PC-3 (cell line): ENCODE data around the gene PLXND1. TPM values are rescaled to one million over a fixed set of nuclear protein-coding genes. Genes with fewer than 3 reads are reported as not detected.

ENCODE experiments used
- ATAC-seq: fragments of 200-7000 bp; cut with Tn5 transposase; 2 replicates; pipeline ENCODE4 v1.9.1; 2020; ENCODE audit warnings: mild to moderate bottlenecking, moderate library complexity
- BruUV-seq: library from RNA; stranded (reverse); fragments of 400-500 nt; replicated peaks from 2 replicates; lab custom pipeline; 2021; lab: Mats Ljungman, UMichigan
- CTCF ChIA-PET: fragments of 300-600 bp; sonication (Branson Sonifier 250); formaldehyde crosslinking; loops from one replicate; lab custom pipeline; 2022; ENCODE audit warnings: antibody characterized with exemption; lab: Charles Lee
- POLR2A ChIA-PET: fragments of 300-600 bp; sonication (Branson Sonifier 250); formaldehyde crosslinking; loops from one replicate; lab custom pipeline; 2022; ENCODE audit warnings: antibody characterized with exemption; ENCODE audit not compliant: unreplicated experiment; lab: Charles Lee
- DNase-seq: peaks from one replicate; pipeline ENCODE4 v3.0.0-alpha.2; 2015
- H2AFZ ChIP-seq: fragments of 300-600 bp; sonication (generic); 2 replicates; pipeline ENCODE4 v1.6.0; 2016; ENCODE audit warnings: antibody characterized with exemption, low read length
- H3F3A ChIP-seq: fragments of 300-600 bp; sonication (generic); one replicate; pipeline ENCODE4 v1.6.0; 2017; ENCODE audit warnings: antibody characterized with exemption, low read length, control low read depth, mild to moderate bottlenecking; ENCODE audit not compliant: unreplicated experiment
- H3K27ac ChIP-seq: fragments of 300-600 bp; sonication (generic); 2 replicates; pipeline ENCODE4 v1.5.1; 2016; ENCODE audit warnings: mild to moderate bottlenecking, low read length
- H3K27me3 ChIP-seq: fragments of 300-600 bp; sonication (generic); 2 replicates; pipeline ENCODE4 v1.6.1; 2016; ENCODE audit warnings: low read length, mixed read lengths
- H3K36me3 ChIP-seq: fragments of 300-600 bp; sonication (generic); 2 replicates; pipeline ENCODE4 v1.6.1; 2016; ENCODE audit warnings: low read depth, mixed run types, low read length, mixed read lengths
- H3K4me1 ChIP-seq: fragments of 300-600 bp; sonication (generic); 2 replicates; pipeline ENCODE4 v1.5.1; 2016; ENCODE audit warnings: low read length; ENCODE audit not compliant: insufficient read depth
- H3K4me2 ChIP-seq: fragments of 300-600 bp; sonication (generic); 2 replicates; pipeline ENCODE4 v1.6.0; 2016; ENCODE audit warnings: low read length
- H3K4me3 ChIP-seq: fragments of 300-600 bp; sonication (generic); 2 replicates; pipeline ENCODE4 v1.5.1; 2016; ENCODE audit warnings: mild to moderate bottlenecking, low read length, mixed read lengths
- H3K79me2 ChIP-seq: fragments of 300-600 bp; sonication (generic); 2 replicates; pipeline ENCODE4 v1.6.1; 2017; ENCODE audit warnings: low read length, mixed read lengths
- H3K9ac ChIP-seq: fragments of 300-600 bp; sonication (generic); 2 replicates; pipeline ENCODE4 v1.6.0; 2016; ENCODE audit warnings: mild to moderate bottlenecking, low read length
- H3K9me2 ChIP-seq: fragments of 300-600 bp; sonication (generic); replicated peaks from 2 replicates; pipeline ENCODE4 v1.6.1; 2016; ENCODE audit warnings: mixed run types, low read length, mixed read lengths
- H3K9me3 ChIP-seq: fragments of 300-600 bp; sonication (generic); 2 replicates; pipeline ENCODE4 v1.6.1; 2016; ENCODE audit warnings: low read length, mixed read lengths
- H4K20me1 ChIP-seq: fragments of 300-600 bp; sonication (generic); 2 replicates; pipeline ENCODE4 v1.6.1; 2016; ENCODE audit warnings: low read length, mixed read lengths
- EZH2 ChIP-seq: fragments of 300-600 bp; sonication (generic); IDR thresholded peaks from one replicate; pipeline ENCODE4 v1.6.1; 2017; ENCODE audit warnings: antibody characterized with exemption, mild to moderate bottlenecking, low read length; ENCODE audit not compliant: unreplicated experiment
- EZH2phosphoT487 ChIP-seq: fragments of 300-600 bp; sonication (generic); IDR thresholded peaks from 2 replicates; pipeline ENCODE4 v1.6.1; 2018; ENCODE audit warnings: mild to moderate bottlenecking, antibody characterized with exemption, low read length, borderline replicate concordance
- intact Hi-C: fragments of 100-400 bp; cut with micrococcal nuclease; formaldehyde crosslinking; loops from 2 replicates; pipeline ENCODE4 v1.9.0; 2023
- total RNA-seq: library from RNA; depleted of rRNA; stranded (reverse); fragments of >200 nt; gene quantifications from 2 replicates; pipeline ENCODE4 v1.2.3, GENCODE V29; 2014
- TF ChIP-seq, protein P1 (sequence below): fragments of 300-600 bp; sonication (generic); conservative IDR thresholded peaks from 2 replicates; pipeline ENCODE4 v1.5.1; 2017; ENCODE audit warnings: antibody characterized with exemption, low read depth, mild to moderate bottlenecking, low read length

The PLXND1 gene
- total RNA-seq, 1 experiment from 2014 or later, result 19.2 TPM

DNA sequence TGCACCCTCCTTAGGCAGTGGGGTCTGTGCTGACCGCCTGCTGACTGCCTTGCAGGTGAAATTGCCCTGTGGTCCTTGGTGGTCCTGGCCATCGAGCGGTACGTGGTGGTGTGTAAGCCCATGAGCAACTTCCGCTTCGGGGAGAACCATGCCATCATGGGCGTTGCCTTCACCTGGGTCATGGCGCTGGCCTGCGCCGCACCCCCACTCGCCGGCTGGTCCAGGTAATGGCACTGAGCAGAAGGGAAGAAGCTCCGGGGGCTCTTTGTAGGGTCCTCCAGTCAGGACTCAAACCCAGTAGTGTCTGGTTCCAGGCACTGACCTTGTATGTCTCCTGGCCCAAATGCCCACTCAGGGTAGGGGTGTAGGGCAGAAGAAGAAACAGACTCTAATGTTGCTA is 75.7 kb downstream of the PLXND1 start:
- DNase-seq, result no peak
- H4K20me1 ChIP-seq, result no peaks in the 10 kb centered on the region
- no peak for TF ChIP-seq EZH2
- no peak for TF ChIP-seq EZH2phosphoT487
- TF ChIP-seq, protein P1, sequence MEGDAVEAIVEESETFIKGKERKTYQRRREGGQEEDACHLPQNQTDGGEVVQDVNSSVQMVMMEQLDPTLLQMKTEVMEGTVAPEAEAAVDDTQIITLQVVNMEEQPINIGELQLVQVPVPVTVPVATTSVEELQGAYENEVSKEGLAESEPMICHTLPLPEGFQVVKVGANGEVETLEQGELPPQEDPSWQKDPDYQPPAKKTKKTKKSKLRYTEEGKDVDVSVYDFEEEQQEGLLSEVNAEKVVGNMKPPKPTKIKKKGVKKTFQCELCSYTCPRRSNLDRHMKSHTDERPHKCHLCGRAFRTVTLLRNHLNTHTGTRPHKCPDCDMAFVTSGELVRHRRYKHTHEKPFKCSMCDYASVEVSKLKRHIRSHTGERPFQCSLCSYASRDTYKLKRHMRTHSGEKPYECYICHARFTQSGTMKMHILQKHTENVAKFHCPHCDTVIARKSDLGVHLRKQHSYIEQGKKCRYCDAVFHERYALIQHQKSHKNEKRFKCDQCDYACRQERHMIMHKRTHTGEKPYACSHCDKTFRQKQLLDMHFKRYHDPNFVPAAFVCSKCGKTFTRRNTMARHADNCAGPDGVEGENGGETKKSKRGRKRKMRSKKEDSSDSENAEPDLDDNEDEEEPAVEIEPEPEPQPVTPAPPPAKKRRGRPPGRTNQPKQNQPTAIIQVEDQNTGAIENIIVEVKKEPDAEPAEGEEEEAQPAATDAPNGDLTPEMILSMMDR, result no peak
- CTCF ChIA-PET, result no interaction called here
- H3K9me3 ChIP-seq, result no peaks in the 10 kb centered on the region
- H3K4me3 ChIP-seq, result no peak overlapping the region
- H3F3A ChIP-seq, result no peaks in the 10 kb centered on the region
- H2AFZ ChIP-seq, result no peak overlapping the region
- H3K9ac ChIP-seq, result no peak overlapping the region
- no TSS peak for BruUV-seq
- no peaks in the 10 kb centered on the region for H3K27me3 ChIP-seq
- H3K4me2 ChIP-seq, result no peak overlapping the region
- no peaks in the 10 kb centered on the region for H3K36me3 ChIP-seq
- POLR2A ChIA-PET, result no interaction called here
- no peak for ATAC-seq
- H3K79me2 ChIP-seq, result no peaks in the 10 kb centered on the region
- H3K27ac ChIP-seq, result no peak overlapping the region
- H3K4me1 ChIP-seq, result no peaks in the 10 kb centered on the region
- H3K9me2 ChIP-seq, result no peaks in the 10 kb centered on the region
- intact Hi-C loops, result no loop called here

GRCh38 chr3:129530251-129530791 is 76.2 kb downstream of the PLXND1 start:
- DNase-seq (no peak), ATAC-seq (no peak)
- no peaks in the 10 kb centered on the region for H3K4me1 ChIP-seq
- H3K4me3 ChIP-seq, result no peak overlapping the region
- no peak overlapping the region for H3K9ac ChIP-seq
- no peak for TF ChIP-seq EZH2
- TF ChIP-seq, protein P1, result no peak
- TF ChIP-seq EZH2phosphoT487, result no peak
- CTCF ChIA-PET, result no interaction called here
- H3K4me2 ChIP-seq, result no peak overlapping the region
- no peaks in the 10 kb centered on the region for H3F3A ChIP-seq
- H3K27me3 ChIP-seq, result no peaks in the 10 kb centered on the region
- BruUV-seq, result no TSS peak
- H3K9me2 ChIP-seq, result no peaks in the 10 kb centered on the region
- no peaks in the 10 kb centered on the region for H3K79me2 ChIP-seq
- no peaks in the 10 kb centered on the region for H4K20me1 ChIP-seq
- H3K27ac ChIP-seq, result no peak overlapping the region
- no peaks in the 10 kb centered on the region for H3K36me3 ChIP-seq
- intact Hi-C loops, result no loop called here
- no peaks in the 10 kb centered on the region for H3K9me3 ChIP-seq
- no peak overlapping the region for H2AFZ ChIP-seq
- POLR2A ChIA-PET, result no interaction called here

DNA sequence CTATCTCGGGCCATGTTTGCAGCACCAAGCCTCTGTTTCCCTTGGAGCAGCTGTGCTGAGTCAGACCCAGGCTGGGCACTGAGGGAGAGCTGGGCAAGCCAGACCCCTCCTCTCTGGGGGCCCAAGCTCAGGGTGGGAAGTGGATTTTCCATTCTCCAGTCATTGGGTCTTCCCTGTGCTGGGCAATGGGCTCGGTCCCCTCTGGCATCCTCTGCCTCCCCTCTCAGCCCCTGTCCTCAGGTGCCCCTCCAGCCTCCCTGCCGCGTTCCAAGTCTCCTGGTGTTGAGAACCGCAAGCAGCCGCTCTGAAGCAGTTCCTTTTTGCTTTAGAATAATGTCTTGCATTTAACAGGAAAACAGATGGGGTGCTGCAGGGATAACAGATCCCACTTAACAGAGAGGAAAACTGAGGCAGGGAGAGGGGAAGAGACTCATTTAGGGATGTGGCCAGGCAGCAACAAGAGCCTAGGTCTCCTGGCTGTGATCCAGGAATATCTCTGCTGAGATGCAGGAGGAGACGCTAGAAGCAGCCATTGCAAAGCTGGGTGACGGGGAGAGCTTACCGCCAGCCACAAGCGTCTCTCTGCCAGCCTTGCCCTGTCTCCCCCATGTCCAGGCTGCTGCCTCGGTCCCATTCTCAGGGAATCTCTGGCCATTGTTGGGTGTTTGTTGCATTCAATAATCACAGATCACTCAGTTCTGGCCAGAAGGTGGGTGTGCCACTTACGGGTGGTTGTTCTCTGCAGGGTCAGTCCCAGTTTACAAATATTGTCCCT is 76.9 kb downstream of the PLXND1 start:
- H3K4me3 ChIP-seq, result no peak overlapping the region
- H4K20me1 ChIP-seq, result no peaks in the 10 kb centered on the region
- no peaks in the 10 kb centered on the region for H3K79me2 ChIP-seq
- ChIA-PET CTCF (no interaction called here), POLR2A (no interaction called here)
- H3K9ac ChIP-seq, result no peak overlapping the region
- H3K4me1 ChIP-seq, result no peaks in the 10 kb centered on the region
- TF ChIP-seq, protein P1, result no peak
- TF ChIP-seq EZH2phosphoT487 (no peak), EZH2 (no peak)
- DNase-seq, result no peak
- intact Hi-C loops, result no loop called here
- H3K27me3 ChIP-seq, result no peaks in the 10 kb centered on the region
- H3K4me2 ChIP-seq, result no peak overlapping the region
- no peaks in the 10 kb centered on the region for H3K9me2 ChIP-seq
- no peak for ATAC-seq
- no TSS peak for BruUV-seq
- no peaks in the 10 kb centered on the region for H3K36me3 ChIP-seq
- no peaks in the 10 kb centered on the region for H3K9me3 ChIP-seq
- H2AFZ ChIP-seq, result no peak overlapping the region
- no peaks in the 10 kb centered on the region for H3F3A ChIP-seq
- no peak overlapping the region for H3K27ac ChIP-seq
